ENCODE results near the gene PAQR6.
A peak's percentile ranks its signal among the peaks of the same experiment; 100 is the strongest.

PAQR6 gene

GRCh38 chr1:156247460-156248322 is at the start of gene PAQR6:
Gene PAQR6 (minus strand): TSS chr1:156248056. CDS start chr1:156246731, 1,325 bp downstream.
- DNase-seq (ENCODE audit: low read depth in 2 of 2) = no peak

GRCh38 chr1:156295391-156295947 is 47.6 kb upstream of the PAQR6 start, which contains the start of gene GLMP:
Gene GLMP (minus strand): TSS chr1:156295679. CDS start chr1:156295645, 34 bp downstream.
- peak; percentile 32 for DNase-seq (ENCODE audit: low read depth in 2 of 2)

- no peak for DNase-seq (ENCODE audit: low read depth in 2 of 2)
Measured at GRCh38 chr1:156293895-156294294, 46.0 kb upstream of the PAQR6 start.

GRCh38 chr1:156293098-156293434 is 45.2 kb upstream of the PAQR6 start:
- DNase-seq (ENCODE audit: low read depth in 2 of 2) = no peak

GRCh38 chr1:156291226-156292061 is 43.6 kb upstream of the PAQR6 start:
- no peak for DNase-seq (ENCODE audit: low read depth in 2 of 2)

GRCh38 chr1:156289857-156290256 is 42.0 kb upstream of the PAQR6 start:
- no peak for DNase-seq (ENCODE audit: low read depth in 2 of 2)

- no peak for DNase-seq (ENCODE audit: low read depth in 2 of 2)
Measured at GRCh38 chr1:156286061-156286460, 38.2 kb upstream of the PAQR6 start.

- no peak for DNase-seq (ENCODE audit: low read depth in 2 of 2)
Measured at GRCh38 chr1:156285437-156285836, 37.6 kb upstream of the PAQR6 start.

GRCh38 chr1:156284757-156285156 is 36.9 kb upstream of the PAQR6 start:
- no peak for DNase-seq (ENCODE audit: low read depth in 2 of 2)

GRCh38 chr1:156284112-156284511 is 36.3 kb upstream of the PAQR6 start, which contains the start of gene TMEM79:
Gene TMEM79 (plus strand): TSS chr1:156284325. CDS start chr1:156285227, 902 bp downstream.
- DNase-seq (ENCODE audit: low read depth in 2 of 2) = no peak

GRCh38 chr1:156283521-156283920 is 35.7 kb upstream of the PAQR6 start:
- no peak for DNase-seq (ENCODE audit: low read depth in 2 of 2)

- DNase-seq (ENCODE audit: low read depth in 2 of 2) = peak; percentile 94 to 97
Measured at GRCh38 chr1:156282479-156283222, 34.8 kb upstream of the PAQR6 start, which contains the start of gene SMG5. Gene SMG5 (minus strand): TSS chr1:156282825. CDS start chr1:156282680, 145 bp downstream.

- peak in 1 of 2 donors; percentile 22 for DNase-seq (ENCODE audit: low read depth in 2 of 2)
Measured at GRCh38 chr1:156281693-156282478, 34.0 kb upstream of the PAQR6 start.

- peak; percentile 42 to 49 for DNase-seq (ENCODE audit: low read depth in 2 of 2)
Measured at GRCh38 chr1:156281281-156281680, 33.4 kb upstream of the PAQR6 start.

GRCh38 chr1:156279837-156280236 is 32.0 kb upstream of the PAQR6 start:
- no peak for DNase-seq (ENCODE audit: low read depth in 2 of 2)

- DNase-seq (ENCODE audit: low read depth in 2 of 2) = no peak
Measured at GRCh38 chr1:156276966-156277381, 29.1 kb upstream of the PAQR6 start.

GRCh38 chr1:156276532-156276931 is 28.7 kb upstream of the PAQR6 start:
- DNase-seq (ENCODE audit: low read depth in 2 of 2) = no peak

GRCh38 chr1:156270314-156270713 is 22.5 kb upstream of the PAQR6 start:
- DNase-seq (ENCODE audit: low read depth in 2 of 2) = no peak

- DNase-seq (ENCODE audit: low read depth in 2 of 2) = no peak
Measured at GRCh38 chr1:156268336-156268735, 20.5 kb upstream of the PAQR6 start.

- no peak for DNase-seq (ENCODE audit: low read depth in 2 of 2)
Measured at GRCh38 chr1:156266051-156266450, 18.2 kb upstream of the PAQR6 start.

GRCh38 chr1:156263288-156263655 is 15.4 kb upstream of the PAQR6 start:
- DNase-seq (ENCODE audit: low read depth in 2 of 2) = no peak

Data from stimulated activated CD4-positive, alpha-beta T cell treated with anti-CD3 and anti-CD28 coated beads, Interleukin-15, amount 100 ng/mL, for 48 hours (primary cell).